ENCODE data around the gene SH3BP5L. TPM values are rescaled to one million over a fixed set of nuclear protein-coding genes. Genes with fewer than 3 reads are reported as not detected.

The SH3BP5L gene
- total and polyA plus RNA-seq, 2 of the 13 experiments (the other 11 are each of a cell fraction or from before 2014, with no cell fraction given) = 10.3 to 14.9 TPM

DNA sequence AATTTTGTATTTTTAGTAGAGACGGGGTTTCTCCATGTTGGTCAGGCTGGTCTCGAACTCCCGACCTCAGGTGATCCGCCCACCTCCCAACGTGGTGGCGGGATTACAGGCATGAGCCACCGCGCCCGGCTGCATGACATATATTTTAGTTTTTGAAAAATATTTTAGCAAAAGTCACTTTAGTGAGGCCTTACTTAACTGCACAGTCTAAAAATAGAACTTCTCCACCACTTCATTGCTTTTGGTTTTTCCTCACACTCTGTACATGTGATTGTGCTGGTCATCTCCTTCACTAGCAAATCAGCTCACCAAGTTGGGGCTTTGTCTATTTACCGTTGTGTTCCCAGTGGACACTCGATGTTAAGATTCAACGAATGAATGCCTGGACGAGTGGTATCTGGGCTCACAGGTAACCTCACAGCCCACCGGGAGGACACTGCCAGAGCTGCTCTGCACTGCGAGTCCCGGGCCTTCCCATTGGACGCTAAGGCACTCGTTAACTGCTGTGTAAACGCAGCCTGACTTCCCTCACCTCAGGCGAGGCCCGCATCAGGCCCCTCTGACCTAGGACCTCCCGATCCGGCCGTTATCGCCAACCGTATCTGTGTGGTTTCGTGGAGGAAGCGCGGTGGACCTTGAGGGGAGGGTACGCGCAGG lies 47.2 kb upstream of the SH3BP5L start (continued):
- TF ChIP-seq, protein P1, sequence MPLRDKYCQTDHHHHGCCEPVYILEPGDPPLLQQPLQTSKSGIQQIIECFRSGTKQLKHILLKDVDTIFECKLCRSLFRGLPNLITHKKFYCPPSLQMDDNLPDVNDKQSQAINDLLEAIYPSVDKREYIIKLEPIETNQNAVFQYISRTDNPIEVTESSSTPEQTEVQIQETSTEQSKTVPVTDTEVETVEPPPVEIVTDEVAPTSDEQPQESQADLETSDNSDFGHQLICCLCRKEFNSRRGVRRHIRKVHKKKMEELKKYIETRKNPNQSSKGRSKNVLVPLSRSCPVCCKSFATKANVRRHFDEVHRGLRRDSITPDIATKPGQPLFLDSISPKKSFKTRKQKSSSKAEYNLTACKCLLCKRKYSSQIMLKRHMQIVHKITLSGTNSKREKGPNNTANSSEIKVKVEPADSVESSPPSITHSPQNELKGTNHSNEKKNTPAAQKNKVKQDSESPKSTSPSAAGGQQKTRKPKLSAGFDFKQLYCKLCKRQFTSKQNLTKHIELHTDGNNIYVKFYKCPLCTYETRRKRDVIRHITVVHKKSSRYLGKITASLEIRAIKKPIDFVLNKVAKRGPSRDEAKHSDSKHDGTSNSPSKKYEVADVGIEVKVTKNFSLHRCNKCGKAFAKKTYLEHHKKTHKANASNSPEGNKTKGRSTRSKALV (CRISPR knock-in tag; IDR thresholded peaks at IDR 0.05) = no peak
- no peak for TF ChIP-seq KDM6A (CRISPR knock-in tag; IDR thresholded peaks at IDR 0.05; ENCODE audit: low read depth)
- TF ChIP-seq ONECUT2 (CRISPR knock-in tag; IDR thresholded peaks at IDR 0.05) = no peak
- no peak for TF ChIP-seq SRSF9 (IDR thresholded peaks at IDR 0.05; ENCODE audit: borderline replicate concordance, insufficient read depth, low read depth, low read length, poor library complexity, severe bottlenecking)
- no peak for TF ChIP-seq ZNF749 (CRISPR knock-in tag; IDR thresholded peaks at IDR 0.05; ENCODE audit: borderline replicate concordance)
- TF ChIP-seq, protein P2, sequence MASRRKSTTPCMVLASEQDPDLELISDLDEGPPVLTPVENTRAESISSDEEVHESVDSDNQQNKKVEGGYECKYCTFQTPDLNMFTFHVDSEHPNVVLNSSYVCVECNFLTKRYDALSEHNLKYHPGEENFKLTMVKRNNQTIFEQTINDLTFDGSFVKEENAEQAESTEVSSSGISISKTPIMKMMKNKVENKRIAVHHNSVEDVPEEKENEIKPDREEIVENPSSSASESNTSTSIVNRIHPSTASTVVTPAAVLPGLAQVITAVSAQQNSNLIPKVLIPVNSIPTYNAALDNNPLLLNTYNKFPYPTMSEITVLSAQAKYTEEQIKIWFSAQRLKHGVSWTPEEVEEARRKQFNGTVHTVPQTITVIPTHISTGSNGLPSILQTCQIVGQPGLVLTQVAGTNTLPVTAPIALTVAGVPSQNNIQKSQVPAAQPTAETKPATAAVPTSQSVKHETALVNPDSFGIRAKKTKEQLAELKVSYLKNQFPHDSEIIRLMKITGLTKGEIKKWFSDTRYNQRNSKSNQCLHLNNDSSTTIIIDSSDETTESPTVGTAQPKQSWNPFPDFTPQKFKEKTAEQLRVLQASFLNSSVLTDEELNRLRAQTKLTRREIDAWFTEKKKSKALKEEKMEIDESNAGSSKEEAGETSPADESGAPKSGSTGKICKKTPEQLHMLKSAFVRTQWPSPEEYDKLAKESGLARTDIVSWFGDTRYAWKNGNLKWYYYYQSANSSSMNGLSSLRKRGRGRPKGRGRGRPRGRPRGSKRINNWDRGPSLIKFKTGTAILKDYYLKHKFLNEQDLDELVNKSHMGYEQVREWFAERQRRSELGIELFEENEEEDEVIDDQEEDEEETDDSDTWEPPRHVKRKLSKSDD (CRISPR knock-in tag; IDR thresholded peaks at IDR 0.05; ENCODE audit: low read depth) = no peak
- TF ChIP-seq MBNL3 (CRISPR knock-in tag; conservative IDR thresholded peaks at IDR 0.05) = no peak
- TF ChIP-seq SNAI1 (CRISPR knock-in tag; IDR thresholded peaks at IDR 0.05; ENCODE audit: borderline replicate concordance) = no peak
- TF ChIP-seq DMAP1 (CRISPR knock-in tag; IDR thresholded peaks at IDR 0.05) = no peak
- TF ChIP-seq ZNF550 (CRISPR knock-in tag; IDR thresholded peaks at IDR 0.05; ENCODE audit: borderline replicate concordance) = no peak
- TF ChIP-seq REL (CRISPR knock-in tag; conservative IDR thresholded peaks at IDR 0.05) = no peak; the same call in 1 of the 2 replicates
- TF ChIP-seq, protein P3, sequence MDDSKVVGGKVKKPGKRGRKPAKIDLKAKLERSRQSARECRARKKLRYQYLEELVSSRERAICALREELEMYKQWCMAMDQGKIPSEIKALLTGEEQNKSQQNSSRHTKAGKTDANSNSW (CRISPR knock-in tag; IDR thresholded peaks at IDR 0.05; ENCODE audit: borderline replicate concordance) = peak; percentile 7; the same call in 1 of the 2 replicates
- TF ChIP-seq ZNF234 (CRISPR knock-in tag; conservative IDR thresholded peaks at IDR 0.05) = no peak
- no peak for TF ChIP-seq NCOA1 (CRISPR knock-in tag; IDR thresholded peaks at IDR 0.05)
- TF ChIP-seq FOSL1 (CRISPR knock-in tag; IDR thresholded peaks at IDR 0.05; ENCODE audit: borderline replicate concordance) = no peak
- TF ChIP-seq ZNF773 (CRISPR knock-in tag; IDR thresholded peaks at IDR 0.05; ENCODE audit: borderline replicate concordance) = no peak
- TF ChIP-seq, protein P4, sequence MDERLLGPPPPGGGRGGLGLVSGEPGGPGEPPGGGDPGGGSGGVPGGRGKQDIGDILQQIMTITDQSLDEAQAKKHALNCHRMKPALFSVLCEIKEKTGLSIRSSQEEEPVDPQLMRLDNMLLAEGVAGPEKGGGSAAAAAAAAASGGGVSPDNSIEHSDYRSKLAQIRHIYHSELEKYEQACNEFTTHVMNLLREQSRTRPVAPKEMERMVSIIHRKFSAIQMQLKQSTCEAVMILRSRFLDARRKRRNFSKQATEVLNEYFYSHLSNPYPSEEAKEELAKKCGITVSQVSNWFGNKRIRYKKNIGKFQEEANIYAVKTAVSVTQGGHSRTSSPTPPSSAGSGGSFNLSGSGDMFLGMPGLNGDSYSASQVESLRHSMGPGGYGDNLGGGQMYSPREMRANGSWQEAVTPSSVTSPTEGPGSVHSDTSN (CRISPR knock-in tag; IDR thresholded peaks at IDR 0.05) = no peak
- no peak for TF ChIP-seq MIXL1 (CRISPR knock-in tag; IDR thresholded peaks at IDR 0.05)
- TF ChIP-seq PITX1 (CRISPR knock-in tag; IDR thresholded peaks at IDR 0.05) = no peak; the same call in 1 of the 2 replicates
- no peak for TF ChIP-seq ATF7 (IDR thresholded peaks at IDR 0.05)
- TF ChIP-seq ATF7 (CRISPR knock-in tag; IDR thresholded peaks at IDR 0.05) = no peak
- TF ChIP-seq WIZ (CRISPR knock-in tag; IDR thresholded peaks at IDR 0.05) = no peak
- no peak for TF ChIP-seq THAP11 (CRISPR knock-in tag; IDR thresholded peaks at IDR 0.05)
- no peak for TF ChIP-seq SOX5 (CRISPR knock-in tag; IDR thresholded peaks at IDR 0.05; ENCODE audit: borderline replicate concordance)
